Mammary epithelial cell (primary cell): ENCODE results near the gene MATR3.

Experiments used
- CTCF ChIP-seq, 2 donors: IDR thresholded peaks in 1 of 2; conservative IDR thresholded peaks in 1 of 2; 2 replicates each; pipeline ENCODE4 v1.5.1; 2011 to 2012; ENCODE audit warnings: inconsistent platforms in 2 of 2, low read length in 2 of 2, mild to moderate bottlenecking in 2 of 2, control low read depth in 1 of 2, low read depth in 1 of 2; ENCODE audit not compliant: insufficient read depth in 1 of 2; ENCODE audit errors: extremely low read depth in 1 of 2
- EZH2 ChIP-seq: IDR thresholded peaks from 2 replicates; pipeline ENCODE4 v1.6.1; 2012; ENCODE audit warnings: low read length, inconsistent platforms, borderline replicate concordance

GRCh38 chr5:139276426-139276825 is 17.1 kb upstream of the MATR3 start:
- TF ChIP-seq CTCF (conservative IDR thresholded peaks at IDR 0.05 in 1 of 2, IDR thresholded peaks at IDR 0.05 in 1 of 2; ENCODE audit: extremely low read depth in 1 of 2, insufficient read depth in 1 of 2, low read depth in 1 of 2, low read length in 2 of 2) (no peak), EZH2 (no peak)
